Fibroblast of pulmonary artery (primary cell): ENCODE results near the gene ARID1B.

Source experiments
- DNase-seq: peaks from one replicate; pipeline ENCODE4 v3.0.0-alpha.2; 2010; ENCODE audit warnings: low read depth
- H3K4me3 ChIP-seq: replicated peaks from 2 replicates; pipeline ENCODE4 v1.5.1; 2011; ENCODE audit warnings: low read depth, mild to moderate bottlenecking, control low read depth, low read length, moderate library complexity
- TF ChIP-seq, protein P1 (sequence below): IDR thresholded peaks from 2 replicates; pipeline ENCODE4 v1.5.1; 2011; ENCODE audit warnings: mild to moderate bottlenecking, control low read depth, low read length, inconsistent platforms; ENCODE audit errors: missing control alignments

Gene ARID1B

GRCh38 chr6:157221817-157222175 is 444.6 kb downstream of the ARID1B start:
- DNase-seq: no peak
- no peak overlapping the region for H3K4me3 ChIP-seq

DNA sequence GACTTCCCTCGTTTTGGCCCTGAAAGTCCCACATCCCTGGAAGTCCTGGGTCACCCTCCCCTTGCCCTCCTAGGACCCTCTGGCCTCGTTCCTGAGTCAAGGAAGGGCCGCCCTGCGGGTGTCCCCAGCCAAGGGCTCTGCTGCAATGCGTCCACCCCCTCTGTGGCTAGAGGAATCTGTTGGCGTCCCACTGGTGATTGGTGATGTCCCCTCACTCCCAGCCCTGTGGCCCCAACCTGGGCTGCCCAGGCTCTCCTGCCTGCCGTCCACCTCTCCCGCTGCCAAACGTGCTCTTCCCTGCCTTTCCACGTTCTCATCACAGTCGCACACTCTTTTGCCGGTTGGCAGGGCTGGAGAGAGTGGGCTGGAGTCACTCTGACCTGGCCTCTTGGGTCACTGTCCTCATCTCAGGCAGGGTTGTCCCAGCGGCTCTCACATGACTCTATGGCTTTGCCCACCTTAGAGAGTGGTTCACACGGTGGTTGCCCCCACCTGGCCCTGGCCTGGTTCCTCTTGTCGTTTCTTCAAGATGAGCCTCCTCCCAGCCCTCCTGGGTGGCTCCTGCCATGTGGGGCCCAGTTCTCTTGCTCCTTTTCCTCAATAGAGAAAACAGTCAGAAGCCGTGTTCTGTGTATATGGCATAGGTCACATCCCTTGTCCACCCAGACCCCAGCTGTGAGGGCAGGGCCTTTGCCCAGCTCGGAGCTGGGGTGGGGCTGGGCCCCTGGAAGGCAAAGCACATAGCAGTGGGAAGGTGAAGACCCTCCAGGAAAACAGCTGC is 445.2 kb downstream of the ARID1B start:
- no peak overlapping the region for H3K4me3 ChIP-seq
- TF ChIP-seq, protein P1, sequence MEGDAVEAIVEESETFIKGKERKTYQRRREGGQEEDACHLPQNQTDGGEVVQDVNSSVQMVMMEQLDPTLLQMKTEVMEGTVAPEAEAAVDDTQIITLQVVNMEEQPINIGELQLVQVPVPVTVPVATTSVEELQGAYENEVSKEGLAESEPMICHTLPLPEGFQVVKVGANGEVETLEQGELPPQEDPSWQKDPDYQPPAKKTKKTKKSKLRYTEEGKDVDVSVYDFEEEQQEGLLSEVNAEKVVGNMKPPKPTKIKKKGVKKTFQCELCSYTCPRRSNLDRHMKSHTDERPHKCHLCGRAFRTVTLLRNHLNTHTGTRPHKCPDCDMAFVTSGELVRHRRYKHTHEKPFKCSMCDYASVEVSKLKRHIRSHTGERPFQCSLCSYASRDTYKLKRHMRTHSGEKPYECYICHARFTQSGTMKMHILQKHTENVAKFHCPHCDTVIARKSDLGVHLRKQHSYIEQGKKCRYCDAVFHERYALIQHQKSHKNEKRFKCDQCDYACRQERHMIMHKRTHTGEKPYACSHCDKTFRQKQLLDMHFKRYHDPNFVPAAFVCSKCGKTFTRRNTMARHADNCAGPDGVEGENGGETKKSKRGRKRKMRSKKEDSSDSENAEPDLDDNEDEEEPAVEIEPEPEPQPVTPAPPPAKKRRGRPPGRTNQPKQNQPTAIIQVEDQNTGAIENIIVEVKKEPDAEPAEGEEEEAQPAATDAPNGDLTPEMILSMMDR: no peak
- DNase-seq: no peak

More at GRCh38 chr6:157221817-157222175, 444.6 kb downstream of the ARID1B start:
- TF ChIP-seq, protein P1: no peak

- H3K4me3 ChIP-seq: no peak overlapping the region
- TF ChIP-seq, protein P1: no peak
- no peak for DNase-seq
Measured at GRCh38 chr6:157223021-157223430, 445.8 kb downstream of the ARID1B start.

DNA sequence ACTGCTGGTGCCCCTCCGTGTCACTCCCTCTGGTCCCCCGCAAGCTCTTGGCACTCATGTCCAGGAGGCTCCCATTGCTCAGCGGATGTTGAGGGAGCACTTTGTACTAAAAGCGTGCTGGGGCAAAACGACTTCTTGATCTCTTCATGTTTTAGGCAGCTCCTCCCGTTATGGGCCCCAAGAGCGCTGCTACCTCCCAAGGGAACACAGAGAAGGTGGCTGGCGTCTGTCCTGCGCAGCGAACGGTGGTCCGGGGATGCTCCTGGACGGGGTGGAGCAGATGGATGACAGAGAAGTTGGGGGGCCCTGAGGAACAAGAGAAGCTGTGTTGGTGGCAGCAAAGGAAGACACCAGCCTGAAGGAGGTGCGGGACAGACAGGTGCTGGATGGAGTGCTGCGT is 446.3 kb downstream of the ARID1B start:
- TF ChIP-seq, protein P1: no peak
- H3K4me3 ChIP-seq: no peak overlapping the region
- no peak for DNase-seq

DNA sequence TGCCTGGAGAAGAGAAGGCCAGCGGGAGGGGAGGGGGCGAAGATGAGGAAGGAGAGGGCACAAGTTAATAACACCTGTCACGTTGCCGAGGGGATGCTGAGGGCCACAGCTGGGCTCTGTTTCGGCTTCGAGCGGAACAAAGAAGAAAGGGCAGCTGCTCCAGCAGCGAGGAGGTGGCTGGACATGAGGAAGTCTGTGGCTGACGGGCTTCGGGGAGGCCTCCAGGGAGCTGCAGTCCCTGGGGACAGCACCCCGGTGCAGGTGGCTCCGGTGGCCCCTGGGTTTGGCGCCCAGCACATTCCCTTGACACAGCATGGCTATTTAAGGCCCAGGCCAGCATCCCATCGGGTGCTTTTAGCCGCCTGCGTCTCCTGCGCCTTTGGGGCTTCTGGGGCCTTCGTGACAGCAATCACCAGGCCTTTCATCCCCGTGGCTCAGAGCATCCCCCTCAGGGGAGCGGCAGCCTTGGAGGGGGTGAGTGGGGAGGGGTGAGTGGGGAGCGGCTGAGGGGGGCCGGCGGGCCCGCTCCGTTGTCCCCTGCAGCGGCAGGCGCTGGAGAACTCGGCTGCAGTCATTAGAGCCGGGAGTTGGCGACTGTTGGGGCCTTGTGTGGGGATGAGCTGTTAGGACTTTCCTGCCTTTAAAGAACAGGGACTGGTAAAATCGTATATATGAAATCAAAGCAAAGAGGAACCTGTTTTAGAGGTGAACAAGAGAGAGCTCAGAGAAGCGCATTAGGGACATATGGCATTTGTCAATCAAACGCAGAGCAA is 447.2 kb downstream of the ARID1B start:
- TF ChIP-seq, protein P1: no peak
- DNase-seq: no peak
- H3K4me3 ChIP-seq: no peak overlapping the region

DNA sequence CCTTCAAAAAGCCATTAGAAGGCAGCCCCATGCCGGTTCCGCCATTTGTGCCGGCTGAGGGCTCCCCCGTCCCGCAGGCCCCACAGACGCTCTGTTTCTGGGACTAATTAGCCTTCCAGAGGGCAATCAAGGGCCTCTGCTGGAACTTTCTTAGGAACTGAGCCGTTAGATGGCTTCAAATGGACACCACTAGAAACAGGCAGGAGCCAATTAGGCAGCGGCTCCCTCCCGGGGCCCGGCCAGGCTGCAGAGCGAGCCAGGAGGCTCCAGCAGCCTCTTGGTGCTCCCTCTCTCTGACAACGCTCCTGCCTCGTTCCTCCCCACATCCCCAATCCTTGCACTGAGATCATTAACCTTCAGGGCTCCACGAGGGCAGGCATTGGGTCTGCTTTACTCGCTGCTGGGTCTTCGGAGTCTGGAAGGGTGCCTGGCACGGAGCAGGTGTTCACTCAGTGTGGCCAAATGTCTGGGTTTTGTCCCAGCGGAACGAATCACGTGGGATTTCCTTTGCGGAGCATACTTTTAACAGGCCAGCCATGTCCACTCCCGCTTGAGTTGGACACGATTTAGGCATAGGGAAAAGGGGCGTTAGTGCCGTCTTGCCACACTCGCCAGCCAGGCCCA is 447.9 kb downstream of the ARID1B start:
- no peak overlapping the region for H3K4me3 ChIP-seq
- TF ChIP-seq, protein P1: no peak
- DNase-seq: no peak
